Esophagus (tissue), 2 donors: ENCODE results near the gene SLC29A4. TPM values are rescaled to one million over a fixed set of nuclear protein-coding genes. Genes with fewer than 3 reads are reported as not detected.
"Not testable (repeated sequence)": the region's sequence is repeated elsewhere in the genome, so short reads cannot be mapped to it uniquely, and the experiment has no call there.

ENCODE experiments used
- H3K27ac ChIP-seq, 2 donors: one replicate each; pipeline ENCODE4 v1.5.1; 2013; ENCODE audit warnings: low read depth in 2 of 2, mild to moderate bottlenecking in 2 of 2, inconsistent platforms in 1 of 2, low read length in 1 of 2, moderate library complexity in 1 of 2
- H3K27me3 ChIP-seq, 2 donors: one replicate each; pipeline ENCODE4 v1.6.1; 2013; ENCODE audit warnings: low read length in 2 of 2, control low read depth in 1 of 2, mild to moderate bottlenecking in 1 of 2; ENCODE audit not compliant: insufficient read depth in 2 of 2, control insufficient read depth in 1 of 2
- H3K36me3 ChIP-seq, 2 donors: one replicate each; pipeline ENCODE4 v1.6.1; 2013; ENCODE audit warnings: low read length in 1 of 2; ENCODE audit not compliant: control insufficient read depth in 2 of 2, insufficient read depth in 2 of 2
- H3K4me1 ChIP-seq, 2 donors: one replicate each; pipeline ENCODE4 v1.6.1; 2013; ENCODE audit warnings: low read length in 1 of 2; ENCODE audit not compliant: control insufficient read depth in 2 of 2, insufficient read depth in 2 of 2
- H3K4me3 ChIP-seq, 2 donors: one replicate each; pipeline ENCODE4 v1.5.1; 2013; ENCODE audit warnings: low read length in 2 of 2, mild to moderate bottlenecking in 2 of 2, low read depth in 1 of 2, moderate library complexity in 1 of 2
- H3K9me3 ChIP-seq, 2 donors: one replicate each; pipeline ENCODE4 v1.6.1; 2013; ENCODE audit warnings: mild to moderate bottlenecking in 2 of 2, low read depth in 1 of 2, low read length in 1 of 2, moderate library complexity in 1 of 2; ENCODE audit not compliant: control insufficient read depth in 2 of 2, insufficient read depth in 1 of 2
- WGBS, 2 donors: extraction: QIAGEN DNeasy Blood & Tissue Kit; methylation state at CpG; one replicate each; pipeline ENCODE4 v1.1.7; 2013; 5-methylcytosine and 5-hydroxymethylcytosine counted together
- polyA plus RNA-seq, 2 donors: library from polyadenylated mRNA; stranded (reverse); fragments of 200-250 nt; gene quantifications; one replicate each; pipeline ENCODE4 v1.2.3, GENCODE V29; 2013
- donor health status: healthy with polysubstance abuse.
- donor health status: Bipolar disorder and iron deficiency.

SLC29A4 gene
- polyA plus RNA-seq, 2 donors: 0.49 to 0.72 TPM

DNA sequence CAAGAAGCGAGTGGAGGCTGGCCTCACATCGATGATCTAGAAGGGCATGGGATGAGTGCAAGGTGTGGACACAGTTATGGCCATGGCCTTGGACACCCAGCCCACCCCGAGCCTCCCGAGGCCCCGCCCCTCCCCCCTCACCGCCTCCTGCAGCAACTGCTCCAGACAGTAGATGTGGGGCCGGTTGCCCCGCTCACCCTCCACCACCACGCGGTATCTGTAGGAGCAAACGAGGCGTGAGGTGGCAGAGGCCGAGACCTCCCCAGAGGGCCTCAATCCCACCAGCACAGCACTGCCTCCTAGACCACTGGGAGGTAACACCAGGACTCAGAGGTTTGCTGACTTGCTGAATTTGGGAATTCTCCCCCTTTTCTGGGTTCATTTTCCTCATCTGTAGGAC lies 37.6 kb downstream of the SLC29A4 start:
- Histone ChIP-seq H3K4me3 (no peak overlapping the region), H3K4me1 (no peaks in the 10 kb centered on the region), H3K27ac (no peak overlapping the region), H3K36me3 (peaks cover 10 to 45% of the 10 kb centered on the region in 2 donors), H3K27me3 (no peaks in the 10 kb centered on the region), H3K9me3 (peaks cover 0 to 6% of the 10 kb centered on the region in 2 donors)
- 95% methylated on average over 7 to 13 of the region's 13 CpGs for WGBS, 2 donors

GRCh38 chr7:5320802-5321396 lies 38.2 kb downstream of the SLC29A4 start:
- WGBS, 2 donors: 97 to 98% methylated on average over 33 of the region's 33 CpGs
- Histone ChIP-seq H3K36me3 (peaks cover 11 to 40% of the 10 kb centered on the region in 2 donors), H3K27ac (no peak overlapping the region), H3K4me1 (no peaks in the 10 kb centered on the region), H3K4me3 (no peak overlapping the region), H3K27me3 (no peaks in the 10 kb centered on the region), H3K9me3 (peaks cover 0 to 6% of the 10 kb centered on the region in 2 donors)

GRCh38 chr7:5322621-5323410 lies 40.1 kb downstream of the SLC29A4 start:
- WGBS, 2 donors: 86 to 90% methylated on average over 29 of the region's 29 CpGs
- H3K27me3 ChIP-seq: no peaks in the 10 kb centered on the region
- peaks cover 14 to 37% of the 10 kb centered on the region in 2 donors for H3K36me3 ChIP-seq

DNA sequence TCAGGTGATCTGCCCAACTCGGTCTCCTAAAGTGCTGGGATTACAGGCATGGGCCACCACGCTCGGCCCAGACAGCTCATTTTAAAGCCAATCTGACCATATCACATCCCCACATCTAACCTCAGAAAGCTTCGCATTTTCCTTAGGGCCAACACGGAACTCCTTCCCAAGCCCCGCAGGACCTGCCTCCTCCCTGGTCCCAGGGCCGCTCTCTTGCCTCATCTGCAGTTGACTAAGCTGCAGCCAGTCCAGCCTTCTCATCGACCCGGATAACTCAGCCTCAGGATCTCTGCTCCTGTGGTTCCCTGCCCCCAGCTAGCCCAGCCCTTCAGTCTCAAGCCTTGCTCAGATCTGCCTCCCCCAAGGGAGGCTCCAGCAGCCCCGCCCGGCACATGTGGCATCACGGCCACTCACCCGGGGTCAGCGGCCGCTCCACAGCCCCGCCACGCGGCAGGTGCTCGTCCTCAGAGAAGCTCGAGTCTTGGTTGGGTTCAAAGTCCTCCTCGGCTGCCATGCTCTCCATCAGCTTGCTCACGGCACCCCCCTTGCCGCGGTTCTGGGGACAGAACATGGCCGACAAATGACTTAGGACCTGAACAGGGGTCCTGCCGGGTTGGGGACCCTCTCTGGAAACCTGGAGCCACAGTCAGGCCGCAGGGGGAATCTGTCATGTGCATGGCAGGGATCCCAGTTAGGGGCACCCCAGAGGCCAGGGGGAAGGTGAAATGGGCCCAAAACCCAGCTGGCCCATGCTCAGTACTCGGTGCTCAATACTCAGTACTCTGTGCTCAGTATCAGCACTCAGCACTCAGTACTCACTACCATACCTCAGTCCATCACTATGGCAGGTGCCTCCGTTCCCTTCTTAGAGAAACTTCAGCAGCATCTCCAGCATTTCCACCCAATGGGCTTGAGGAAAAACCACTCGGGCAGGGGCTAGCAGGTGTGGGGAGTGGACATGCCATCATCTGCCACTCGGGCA lies 41.3 kb downstream of the SLC29A4 start:
- 89 to 90% methylated on average over 30 to 31 of the region's 31 CpGs for WGBS, 2 donors
- H3K9me3 ChIP-seq, H3K27ac ChIP-seq, H3K27me3 ChIP-seq, H3K4me3 ChIP-seq, H3K4me1 ChIP-seq: not testable (repeated sequence)
- H3K36me3 ChIP-seq: peaks cover 14 to 34% of the 10 kb centered on the region in 2 donors

More at GRCh38 chr7:5322621-5323410, 40.1 kb downstream of the SLC29A4 start:
- H3K9me3 ChIP-seq: peaks cover 0 to 6% of the 10 kb centered on the region in 2 donors
- no peak overlapping the region for H3K4me3 ChIP-seq
- H3K27ac ChIP-seq: no peak overlapping the region
- H3K4me1 ChIP-seq: no peaks in the 10 kb centered on the region

DNA sequence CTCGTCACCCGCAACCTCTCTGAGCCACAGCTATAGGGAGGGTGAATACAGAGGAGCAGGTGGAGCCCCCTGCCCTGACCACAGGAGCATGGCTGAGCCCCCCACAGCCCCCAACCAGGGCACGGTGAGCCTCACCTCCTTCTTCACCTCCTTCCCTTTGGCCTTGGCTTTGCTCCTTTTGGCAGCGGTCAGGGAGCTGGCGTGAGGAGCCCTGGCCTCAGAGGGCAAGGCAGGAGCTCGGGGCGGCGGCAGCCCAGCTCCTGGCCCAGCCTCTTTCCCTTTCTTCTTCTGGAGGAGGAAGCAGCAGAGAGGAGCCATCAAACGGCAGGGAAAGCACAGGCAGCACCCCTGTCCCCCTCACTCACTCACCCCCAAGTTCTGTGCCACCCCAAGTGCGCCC lies 42.2 kb downstream of the SLC29A4 start:
- no peak overlapping the region for H3K27ac ChIP-seq
- 96 to 97% methylated on average over 9 to 10 of the region's 10 CpGs for WGBS, 2 donors
- H3K4me3 ChIP-seq: no peak overlapping the region
- H3K36me3 ChIP-seq: peaks cover 14 to 33% of the 10 kb centered on the region in 2 donors
- no peaks in the 10 kb centered on the region for H3K4me1 ChIP-seq
- H3K9me3 ChIP-seq: peaks cover 0 to 1% of the 10 kb centered on the region in 2 donors
- H3K27me3 ChIP-seq: no peaks in the 10 kb centered on the region

- no peak overlapping the region for H3K27ac ChIP-seq
- H3K36me3 ChIP-seq: peaks cover 3 to 29% of the 10 kb centered on the region in 2 donors
- WGBS, 2 donors: 96 to 99% methylated on average over 3 of the region's 3 CpGs
- H3K27me3 ChIP-seq: no peaks in the 10 kb centered on the region
- H3K4me1 ChIP-seq: no peaks in the 10 kb centered on the region
- no peak overlapping the region for H3K4me3 ChIP-seq
- no peaks in the 10 kb centered on the region for H3K9me3 ChIP-seq
These were observed 47.5 kb downstream of the SLC29A4 start for GRCh38 chr7:5330288-5330687.

- no peak overlapping the region for H3K4me3 ChIP-seq
- H3K27me3 ChIP-seq: no peaks in the 10 kb centered on the region
- H3K27ac ChIP-seq: no peak overlapping the region
- peaks cover 0 to 32% of the 10 kb centered on the region in 2 donors for H3K36me3 ChIP-seq
- WGBS, 2 donors: 91 to 92% methylated on average over 36 to 43 of the region's 43 CpGs
- no peaks in the 10 kb centered on the region for H3K4me1 ChIP-seq
- H3K9me3 ChIP-seq: no peaks in the 10 kb centered on the region
These were observed 49.8 kb downstream of the SLC29A4 start for GRCh38 chr7:5332579-5332978.

GRCh38 chr7:5333121-5334045 lies 50.6 kb downstream of the SLC29A4 start:
- no peaks in the 10 kb centered on the region for H3K27me3 ChIP-seq
- peaks cover 0 to 32% of the 10 kb centered on the region in 2 donors for H3K36me3 ChIP-seq
- no peak overlapping the region for H3K4me3 ChIP-seq
- WGBS, 2 donors: 89 to 90% methylated on average over 28 to 32 of the region's 32 CpGs
- H3K9me3 ChIP-seq: no peaks in the 10 kb centered on the region
- no peaks in the 10 kb centered on the region for H3K4me1 ChIP-seq
- H3K27ac ChIP-seq: no peak overlapping the region
